GM19328 (cell line): ENCODE results near the gene PLCB3.

Experiments
- ATAC-seq: cut with Tn5 transposase; IDR thresholded peaks from one replicate; pipeline ENCODE4 v1.9.1; 2021; ENCODE audit warnings: mild to moderate bottlenecking, moderate library complexity; ENCODE audit not compliant: unreplicated experiment

PLCB3 gene

DNA sequence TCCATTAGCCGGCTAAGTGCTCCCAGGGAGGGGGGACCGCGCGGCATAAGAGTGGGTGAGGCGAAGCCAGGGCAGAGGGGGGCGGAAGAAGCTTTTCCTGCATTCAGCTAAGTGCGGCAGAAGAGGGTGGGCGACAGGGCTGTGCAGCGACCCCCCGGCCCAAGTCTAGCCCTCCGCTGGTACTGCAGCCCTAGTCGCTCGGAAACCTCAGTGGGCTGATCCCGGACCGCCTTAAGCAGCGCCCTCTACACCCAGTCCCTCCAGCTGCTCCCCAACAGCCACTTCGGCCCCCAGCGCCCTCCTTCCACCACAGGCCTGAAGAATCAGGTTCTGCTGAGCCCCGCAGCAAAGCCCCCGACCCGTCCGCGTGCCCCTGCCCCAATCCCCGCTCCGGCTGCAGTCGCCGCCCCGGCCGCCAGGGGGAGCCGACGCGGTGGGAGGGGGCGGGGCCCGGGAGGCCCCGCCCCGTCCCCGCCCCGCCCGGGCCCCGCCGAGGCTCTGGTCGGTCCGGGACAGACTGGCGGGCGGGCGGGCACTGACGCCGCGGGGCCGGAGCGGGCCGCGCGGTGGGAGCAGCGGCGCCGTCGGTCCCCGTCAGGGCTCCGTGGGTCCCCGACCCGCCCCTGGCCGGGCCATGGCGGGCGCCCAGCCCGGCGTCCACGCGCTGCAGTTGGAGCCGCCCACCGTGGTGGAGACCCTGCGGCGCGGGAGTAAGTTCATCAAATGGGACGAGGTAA lies at the start of gene PLCB3:
TSS of gene PLCB3 (plus strand) at position 515 of the 737 bp plus-strand sequence. CDS start at position 635, 120 bp downstream.
- peak; percentile 45 for ATAC-seq

DNA sequence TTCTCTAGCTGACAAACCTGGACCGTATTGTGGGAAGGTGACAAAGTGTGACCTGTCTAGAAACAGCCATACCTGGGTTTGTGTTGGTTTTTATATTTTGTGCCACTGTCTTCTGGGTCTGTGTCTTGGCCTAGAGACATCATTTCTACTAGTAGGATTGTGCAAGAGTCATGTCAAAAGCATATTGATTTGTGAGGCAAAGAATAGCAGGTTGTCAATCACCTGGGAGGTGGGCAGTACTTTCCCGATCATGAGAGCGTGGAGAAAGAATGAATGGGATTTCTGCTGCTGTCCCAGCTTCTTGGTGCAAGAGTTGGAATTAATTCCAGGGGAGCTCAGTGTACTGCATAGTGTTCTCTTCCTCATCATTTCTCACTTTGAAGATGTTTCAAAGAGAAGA lies 49.8 kb upstream of the PLCB3 start:
- ATAC-seq, result no peak

DNA sequence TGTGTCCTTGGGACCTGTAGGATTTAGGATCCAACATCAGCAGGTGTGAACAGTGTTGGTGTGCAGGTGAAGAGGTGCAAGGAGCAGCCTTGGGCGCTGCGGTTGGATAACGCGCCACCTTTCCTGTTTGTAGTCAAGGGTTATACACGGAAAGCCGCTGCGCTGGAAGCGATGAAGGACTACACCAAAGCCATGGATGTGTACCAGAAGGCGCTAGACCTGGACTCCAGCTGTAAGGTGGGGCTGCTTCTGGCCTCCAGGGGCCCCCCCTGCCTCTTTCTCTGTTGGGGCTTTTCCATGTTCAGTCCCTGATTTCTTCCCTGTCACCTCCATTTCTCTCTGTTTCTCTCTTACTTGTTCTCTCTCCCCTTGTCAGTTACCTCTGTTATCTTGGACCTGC lies 48.3 kb upstream of the PLCB3 start:
- ATAC-seq, result no peak

DNA sequence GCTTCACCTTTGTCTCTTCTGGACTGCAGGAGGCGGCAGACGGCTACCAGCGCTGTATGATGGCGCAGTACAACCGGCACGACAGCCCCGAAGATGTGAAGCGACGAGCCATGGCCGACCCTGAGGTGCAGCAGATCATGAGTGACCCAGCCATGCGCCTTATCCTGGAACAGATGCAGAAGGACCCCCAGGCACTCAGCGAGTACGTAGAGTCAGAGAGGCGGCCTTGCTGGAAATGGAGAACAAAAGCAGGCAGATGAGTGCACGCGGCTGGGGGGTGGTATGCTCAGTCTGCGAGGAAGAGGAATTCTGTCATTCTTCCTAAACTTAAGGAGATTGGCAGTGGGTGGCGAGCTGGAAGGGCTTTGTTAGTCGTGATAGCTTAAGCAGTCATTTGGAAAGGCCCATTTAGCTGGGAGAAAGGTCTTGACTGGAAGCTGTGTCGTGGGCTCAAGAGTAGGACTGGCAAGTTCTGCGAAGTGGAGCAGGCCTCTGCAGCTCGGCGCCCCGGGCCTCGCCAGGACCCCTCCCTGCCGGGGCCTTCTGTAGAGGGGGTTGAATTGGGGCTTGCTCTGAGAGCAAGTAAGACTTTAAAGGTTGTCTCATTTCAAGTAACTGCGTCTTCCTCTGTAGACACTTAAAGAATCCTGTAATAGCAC lies 47.8 kb upstream of the PLCB3 start:
- no peak for ATAC-seq

DNA sequence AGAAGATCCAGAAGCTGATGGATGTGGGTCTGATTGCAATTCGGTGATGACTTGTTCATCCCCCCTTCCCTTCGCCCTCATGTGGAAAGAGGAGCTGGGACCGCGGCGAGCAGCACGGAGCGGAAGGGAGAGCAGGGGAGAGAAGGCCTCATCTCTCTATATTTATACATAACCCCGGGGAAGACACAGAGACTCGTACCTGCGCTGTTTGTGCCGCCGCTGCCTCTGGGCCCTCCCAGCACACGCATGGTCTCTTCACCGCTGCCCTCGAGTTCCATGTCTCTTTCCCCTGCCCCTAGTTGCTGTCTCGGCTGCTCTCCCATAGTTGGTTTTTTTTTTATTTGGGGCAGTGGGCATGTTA lies 47.3 kb upstream of the PLCB3 start:
- ATAC-seq, result no peak

DNA sequence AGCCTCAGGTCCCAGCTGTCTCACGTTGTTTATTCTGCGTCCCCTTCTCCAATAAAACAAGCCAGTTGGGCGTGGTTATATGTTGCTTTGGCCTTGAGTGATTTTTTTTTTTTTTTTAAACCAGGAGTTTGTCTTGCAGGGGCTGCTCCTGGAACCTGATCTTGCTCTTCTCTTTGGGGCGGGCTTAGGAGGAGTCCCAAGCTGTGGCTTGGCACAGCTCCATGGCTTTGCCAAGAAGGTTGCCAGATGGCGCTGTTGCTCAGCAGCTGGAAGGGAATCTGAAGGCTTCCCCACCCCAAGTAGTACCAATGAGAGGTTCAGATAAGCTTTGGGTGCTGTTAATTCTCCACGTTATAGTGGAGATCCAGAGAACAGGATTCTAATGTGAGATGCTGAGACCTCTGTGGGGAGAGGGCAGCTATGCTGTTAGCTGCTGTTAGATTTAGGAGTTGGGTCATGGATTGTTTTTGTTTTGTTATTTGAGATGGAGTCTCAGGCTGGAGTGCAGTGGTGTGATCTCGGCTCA lies 46.8 kb upstream of the PLCB3 start:
- no peak for ATAC-seq

DNA sequence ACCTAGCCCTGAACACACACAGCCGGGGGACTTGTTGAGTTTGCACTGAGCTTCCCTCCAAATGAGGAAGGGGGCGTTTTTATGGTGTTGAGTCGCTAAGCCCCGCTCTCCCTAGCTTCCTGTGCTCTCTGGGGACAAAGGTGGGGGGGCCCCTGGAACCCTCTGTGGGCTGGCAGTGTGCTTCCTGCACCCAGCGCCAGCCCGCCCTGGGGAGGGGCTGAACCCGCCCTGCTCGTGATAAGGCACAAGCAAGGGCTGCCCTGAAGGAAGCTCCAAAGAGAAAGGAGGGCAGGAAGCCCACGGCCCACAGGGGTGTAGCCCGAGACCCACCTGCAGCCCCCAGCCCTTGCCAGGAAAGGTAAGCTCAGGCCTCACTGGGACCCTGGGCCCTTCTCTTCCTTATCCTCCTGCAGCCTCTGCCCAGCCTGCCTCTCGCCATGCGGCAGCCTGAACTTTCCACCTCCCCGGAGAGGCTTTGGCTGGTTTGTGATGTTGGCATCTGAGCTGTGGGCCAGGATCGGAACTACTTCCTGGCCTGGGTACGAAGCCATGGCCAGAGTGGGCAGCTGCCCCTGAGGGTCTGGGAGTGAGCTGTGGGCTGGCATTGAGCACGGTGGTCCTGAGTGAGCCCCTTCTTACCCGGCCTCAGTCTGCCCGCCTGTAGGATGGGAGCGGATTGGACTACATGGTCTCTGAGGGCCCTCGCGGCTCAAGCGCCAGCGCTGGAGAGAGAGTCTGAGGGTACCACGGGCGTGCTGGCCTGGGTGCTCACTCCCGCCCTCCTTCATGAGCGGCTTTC lies 44.7 kb upstream of the PLCB3 start, which contains the start of gene FERMT3:
TSS of gene FERMT3 (plus strand) at position 265 of the 799 bp plus-strand sequence. CDS start 644 bp downstream, outside the sequence.
- no peak for ATAC-seq

DNA sequence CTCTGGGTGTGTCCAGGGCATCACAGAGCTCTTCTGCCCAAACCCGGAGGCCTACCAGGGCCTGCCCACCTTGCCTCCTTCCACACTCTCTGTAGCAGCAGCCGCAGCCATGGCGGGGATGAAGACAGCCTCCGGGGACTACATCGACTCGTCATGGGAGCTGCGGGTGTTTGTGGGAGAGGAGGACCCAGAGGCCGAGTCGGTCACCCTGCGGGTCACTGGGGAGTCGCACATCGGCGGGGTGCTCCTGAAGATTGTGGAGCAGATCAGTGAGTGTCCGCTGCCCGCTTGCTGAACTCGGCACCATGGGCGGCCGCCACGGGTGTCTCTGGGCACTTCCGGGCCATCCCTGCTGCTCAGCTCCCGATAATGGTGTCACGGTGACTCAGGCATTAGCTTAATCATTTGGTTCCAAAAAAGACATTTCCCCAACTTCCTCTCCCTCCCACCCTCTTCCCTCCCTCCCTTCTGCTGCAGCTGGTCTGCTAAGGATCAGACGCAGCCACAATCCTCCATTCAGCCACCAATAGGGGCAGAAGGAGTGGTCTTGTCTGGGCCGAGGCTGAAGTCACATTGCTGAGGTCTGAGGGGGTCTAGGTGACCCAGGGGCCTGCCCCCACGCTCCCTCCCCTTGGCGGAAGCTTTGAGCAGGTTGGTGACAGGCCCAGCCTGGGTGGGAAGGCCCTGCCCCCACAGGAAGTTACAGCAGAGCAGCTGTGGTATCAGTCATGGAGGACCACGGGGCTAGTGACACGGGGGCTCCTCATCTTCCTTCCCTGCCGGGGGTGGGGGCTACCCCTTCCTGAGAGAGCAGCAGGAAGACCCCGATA lies 43.9 kb upstream of the PLCB3 start:
- peak; percentile 56 for ATAC-seq

DNA sequence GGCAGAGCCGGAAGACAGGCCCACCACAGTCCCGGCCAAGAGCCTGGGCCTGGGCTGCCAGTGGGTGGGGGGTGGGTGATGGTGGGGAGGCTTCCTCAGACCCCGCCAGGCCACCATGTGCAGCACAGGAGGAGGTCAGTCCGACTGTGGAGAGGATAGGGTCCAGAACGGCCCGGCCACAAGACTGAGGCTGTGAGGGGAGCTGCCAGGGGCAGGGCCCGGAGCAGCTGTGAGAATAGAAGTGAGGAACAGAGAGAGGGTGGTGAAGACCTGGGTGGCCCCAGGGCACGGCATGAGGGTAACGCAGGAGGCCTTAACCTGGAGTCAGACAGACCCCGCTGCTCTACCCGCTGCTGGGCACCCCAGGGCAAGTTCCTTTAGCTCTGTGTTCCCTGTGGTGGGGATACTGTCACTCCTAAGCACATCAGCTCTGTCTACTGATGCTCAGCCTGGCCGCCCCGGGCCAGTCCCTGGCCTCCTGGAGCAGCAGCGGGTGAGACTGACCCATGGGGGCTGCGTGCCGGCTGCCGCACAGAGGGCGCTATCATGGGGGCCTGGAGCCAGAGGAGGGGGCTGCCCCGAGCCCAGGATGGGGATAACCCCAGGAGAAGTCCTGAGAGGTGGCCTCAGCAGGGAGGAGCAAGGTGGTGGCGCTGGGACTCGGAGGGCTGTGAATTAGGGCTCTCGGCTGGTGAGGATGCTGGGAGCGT lies 43.1 kb upstream of the PLCB3 start:
- ATAC-seq, result no peak

DNA sequence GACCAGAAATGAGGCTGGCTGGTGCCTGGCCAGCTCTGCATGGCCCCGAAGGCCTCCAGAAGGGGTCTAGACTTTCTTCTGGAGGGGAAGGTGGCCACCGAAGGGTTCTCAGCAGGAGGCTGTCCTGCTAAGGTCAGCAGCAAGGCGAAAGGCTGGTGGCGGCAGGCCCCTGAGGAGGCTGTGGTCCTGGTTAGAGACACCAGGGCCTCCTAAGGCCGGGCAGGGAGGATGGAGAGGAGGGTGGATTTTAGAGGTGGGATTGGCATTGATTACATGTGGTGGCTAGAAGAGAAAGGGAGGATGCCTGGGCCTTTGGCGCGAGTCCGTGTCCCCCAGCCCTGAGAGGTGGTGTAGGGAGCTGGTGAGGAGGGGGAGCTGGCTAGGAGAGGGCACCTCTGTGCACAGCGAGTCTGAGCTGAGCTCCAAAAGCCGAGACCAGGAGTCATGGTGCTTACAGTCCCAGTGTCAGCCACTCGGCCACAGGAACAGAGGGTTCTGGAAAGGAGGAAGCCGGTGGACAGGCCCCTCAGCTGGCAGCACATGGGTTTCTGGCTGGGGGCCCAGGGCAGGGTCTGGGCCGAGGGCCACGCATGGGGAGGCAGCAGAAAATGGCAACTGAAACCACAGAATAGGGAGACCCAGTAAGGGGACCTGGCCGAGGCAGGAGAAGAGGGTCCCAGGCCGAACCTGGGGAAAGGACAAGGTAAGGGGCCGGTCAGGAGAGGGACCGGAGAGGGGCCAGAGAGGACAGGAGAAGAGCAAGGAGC lies 42.4 kb upstream of the PLCB3 start:
- no peak for ATAC-seq

DNA sequence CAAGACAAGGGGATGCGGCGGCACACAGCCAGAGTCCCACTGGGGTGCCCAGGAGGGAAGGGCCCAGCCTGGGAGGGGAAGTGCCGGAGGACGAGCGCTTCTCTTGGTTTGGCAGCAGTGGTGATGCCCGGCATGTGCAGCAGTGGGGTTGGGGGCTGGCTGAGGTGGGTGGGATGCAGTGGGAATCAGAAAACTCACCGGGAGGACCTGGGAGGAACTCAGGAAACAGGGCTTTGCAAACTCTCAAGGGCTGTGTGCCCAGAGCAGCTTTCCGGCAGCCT lies 41.8 kb upstream of the PLCB3 start:
- ATAC-seq, result no peak

DNA sequence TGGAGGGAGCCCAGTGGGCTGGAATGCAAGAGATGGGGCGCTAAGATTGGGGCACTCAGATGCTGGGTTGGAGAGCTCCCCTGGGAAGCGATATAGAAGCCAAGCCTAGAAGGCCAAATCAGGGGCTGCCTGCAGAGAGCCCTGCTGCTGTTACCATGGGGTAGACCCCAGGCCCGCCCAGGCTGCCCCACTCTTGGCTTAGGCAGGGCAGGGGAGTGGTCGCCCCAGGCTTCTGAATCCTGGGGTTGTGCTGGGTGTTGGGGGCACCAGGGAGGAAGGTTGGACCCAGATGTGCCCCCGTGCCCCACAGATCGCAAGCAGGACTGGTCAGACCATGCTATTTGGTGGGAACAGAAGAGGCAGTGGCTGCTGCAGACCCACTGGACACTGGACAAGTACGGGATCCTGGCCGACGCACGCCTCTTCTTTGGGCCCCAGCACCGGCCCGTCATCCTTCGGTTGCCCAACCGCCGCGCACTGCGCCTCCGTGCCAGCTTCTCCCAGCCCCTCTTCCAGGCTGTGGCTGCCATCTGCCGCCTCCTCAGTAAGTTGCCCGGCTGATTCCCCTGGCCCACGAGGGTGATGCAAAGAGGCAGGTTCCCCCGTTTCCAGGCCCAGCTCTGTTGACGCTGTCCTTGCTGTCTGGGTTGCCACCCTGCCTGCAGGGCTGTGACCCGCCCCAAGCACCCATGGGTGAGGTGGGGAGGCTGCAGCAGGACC lies 40.9 kb upstream of the PLCB3 start:
- ATAC-seq, result no peak

DNA sequence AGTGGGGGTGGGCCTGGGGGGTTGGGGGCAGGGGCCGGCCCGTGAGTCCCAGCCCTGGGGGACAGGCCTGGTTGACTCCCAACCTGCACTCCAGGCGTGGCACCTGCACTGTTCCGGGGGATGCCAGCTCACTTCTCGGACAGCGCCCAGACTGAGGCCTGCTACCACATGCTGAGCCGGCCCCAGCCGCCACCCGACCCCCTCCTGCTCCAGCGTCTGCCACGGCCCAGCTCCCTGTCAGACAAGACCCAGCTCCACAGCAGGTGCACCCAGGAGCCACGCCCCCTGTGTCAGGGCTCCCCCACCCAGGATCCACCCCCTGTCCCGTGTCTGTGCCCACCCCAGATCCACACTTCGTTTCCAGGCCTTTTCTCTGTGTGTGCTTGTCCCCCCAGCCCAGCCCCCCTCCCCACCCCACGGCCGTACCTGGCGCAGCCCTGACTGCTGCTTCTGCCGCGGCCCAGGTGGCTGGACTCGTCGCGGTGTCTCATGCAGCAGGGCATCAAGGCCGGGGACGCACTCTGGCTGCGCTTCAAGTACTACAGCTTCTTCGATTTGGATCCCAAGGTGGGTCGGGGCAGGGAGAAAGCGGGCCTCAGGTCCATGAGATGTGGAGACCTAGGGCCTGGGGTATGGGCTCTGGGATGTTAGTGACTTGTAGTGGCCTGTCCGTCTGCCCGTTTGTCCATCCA lies 40.0 kb upstream of the PLCB3 start:
- ATAC-seq, result no peak

DNA sequence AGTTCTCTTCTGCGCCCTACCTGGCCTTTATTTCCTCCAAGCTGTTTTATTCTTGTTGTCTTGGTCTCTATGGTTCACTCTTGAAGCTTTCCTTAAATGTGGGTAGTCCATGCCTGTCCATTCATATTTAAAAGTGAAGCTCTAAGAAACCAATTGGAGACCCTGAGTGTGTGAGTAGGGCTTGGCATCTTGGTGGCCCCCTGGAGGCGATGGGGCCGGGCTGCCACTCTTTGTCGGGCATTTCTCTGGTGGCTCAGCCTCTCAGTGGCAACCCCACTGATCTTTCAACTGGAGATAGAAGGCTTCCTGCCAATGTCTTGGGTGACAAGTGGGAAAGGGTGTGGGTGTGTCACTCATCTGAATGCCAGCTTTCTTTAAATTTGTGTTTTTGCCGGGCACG lies 34.5 kb upstream of the PLCB3 start:
- ATAC-seq, result no peak

DNA sequence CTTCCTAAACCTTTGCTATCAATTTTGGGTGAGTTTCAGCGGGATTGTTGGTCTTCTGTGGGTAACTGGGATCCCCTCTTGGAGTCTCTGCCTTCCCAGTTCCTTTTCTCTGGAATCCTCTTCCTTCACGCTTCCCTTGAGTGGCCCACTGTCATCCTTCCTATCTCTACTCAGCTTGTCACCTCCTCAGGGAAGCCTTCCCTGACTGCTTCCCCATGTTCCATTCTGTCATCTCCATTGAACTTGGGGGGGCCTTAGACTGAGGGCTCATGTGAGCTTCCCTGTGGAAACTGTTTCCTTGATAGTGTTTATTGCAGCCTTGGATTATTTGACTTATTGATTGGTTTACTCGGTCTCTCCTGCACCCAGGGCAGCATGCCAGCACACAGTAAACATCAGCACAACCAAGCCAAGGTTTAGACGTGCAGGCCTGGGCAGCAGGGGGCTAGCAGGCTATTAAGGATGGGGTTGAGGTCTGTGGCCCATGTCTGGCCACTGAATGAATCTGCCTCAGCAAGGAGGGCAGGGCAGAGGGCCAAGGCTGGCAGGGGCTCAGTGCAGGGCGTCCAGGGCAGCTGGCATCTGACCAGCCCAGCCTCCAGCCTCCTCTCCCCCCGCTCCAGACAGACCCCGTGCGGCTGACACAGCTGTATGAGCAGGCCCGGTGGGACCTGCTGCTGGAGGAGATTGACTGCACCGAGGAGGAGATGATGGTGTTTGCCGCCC lies 32.5 kb upstream of the PLCB3 start:
- no peak for ATAC-seq

DNA sequence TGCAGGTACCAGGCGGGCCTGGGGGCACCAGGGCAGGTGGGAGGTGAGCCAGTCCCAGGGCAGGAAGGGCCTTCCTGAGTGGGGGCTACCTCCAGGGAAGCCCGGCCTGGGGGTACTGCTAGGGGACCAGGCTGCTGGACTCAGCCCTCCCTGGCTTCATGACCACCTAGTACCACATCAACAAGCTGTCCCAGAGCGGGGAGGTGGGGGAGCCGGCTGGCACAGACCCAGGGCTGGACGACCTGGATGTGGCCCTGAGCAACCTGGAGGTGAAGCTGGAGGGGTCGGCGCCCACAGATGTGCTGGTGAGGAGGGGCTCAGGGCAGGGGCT lies 32.0 kb upstream of the PLCB3 start:
- ATAC-seq, result no peak

DNA sequence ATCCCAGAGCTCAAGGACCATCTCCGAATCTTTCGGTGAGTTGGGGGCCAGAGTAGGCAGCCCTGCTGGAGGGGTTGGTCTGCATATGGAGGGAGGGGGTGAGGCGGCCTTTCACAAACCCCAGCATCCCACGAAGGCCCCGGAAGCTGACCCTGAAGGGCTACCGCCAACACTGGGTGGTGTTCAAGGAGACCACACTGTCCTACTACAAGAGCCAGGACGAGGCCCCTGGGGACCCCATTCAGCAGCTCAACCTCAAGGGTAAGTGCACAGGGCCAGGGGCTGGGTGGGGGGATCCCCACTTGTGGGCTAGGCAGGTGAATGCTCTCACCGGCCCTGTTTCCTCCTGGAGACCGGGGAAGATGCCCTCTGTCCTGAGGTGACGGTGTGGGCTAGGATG lies 31.6 kb upstream of the PLCB3 start:
- ATAC-seq, result no peak

DNA sequence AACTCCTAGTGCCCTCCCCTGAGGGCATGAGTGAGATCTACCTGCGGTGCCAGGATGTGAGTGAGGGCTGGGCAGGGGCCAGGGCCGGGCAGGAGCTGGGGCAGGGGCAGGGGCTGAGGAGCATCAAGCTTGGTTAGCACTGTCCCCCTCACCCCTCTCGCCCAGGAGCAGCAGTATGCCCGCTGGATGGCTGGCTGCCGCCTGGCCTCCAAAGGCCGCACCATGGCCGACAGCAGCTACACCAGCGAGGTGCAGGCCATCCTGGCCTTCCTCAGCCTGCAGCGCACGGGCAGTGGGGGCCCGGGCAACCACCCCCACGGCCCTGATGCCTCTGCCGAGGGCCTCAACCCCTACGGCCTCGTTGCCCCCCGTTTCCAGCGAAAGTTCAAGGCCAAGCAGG lies 31.1 kb upstream of the PLCB3 start:
- no peak for ATAC-seq
